Liver (tissue), 9 donors: ENCODE measurements around the gene SH2D4B. TPM values are rescaled to one million over a fixed set of nuclear protein-coding genes. Genes with fewer than 3 reads are reported as not detected.

ENCODE experiments used
- DNase-seq: peaks from one replicate; pipeline ENCODE4 v3.0.0-alpha.2; 2017; ENCODE audit warnings: low spot score
- H3K27ac ChIP-seq, 2 donors: one replicate each; pipeline ENCODE4 v1.7.0; 2013; ENCODE audit warnings: inconsistent platforms in 2 of 2, low read length in 2 of 2, control low read depth in 1 of 2, low read depth in 1 of 2, mild to moderate bottlenecking in 1 of 2
- H3K27me3 ChIP-seq, 4 donors: one replicate each; pipeline versions ENCODE4 v1.6.1 to v1.7.0; 2013; ENCODE audit warnings: low read length in 3 of 4, inconsistent platforms in 1 of 4, mild to moderate bottlenecking in 1 of 4, moderate library complexity in 1 of 4; ENCODE audit not compliant: control insufficient read depth in 4 of 4, insufficient read depth in 4 of 4
- H3K36me3 ChIP-seq, 4 donors: one replicate each; pipeline versions ENCODE4 v1.6.1 to v1.7.0; 2013; ENCODE audit warnings: low read length in 3 of 4, mild to moderate bottlenecking in 3 of 4, low read depth in 1 of 4, moderate library complexity in 1 of 4; ENCODE audit not compliant: control insufficient read depth in 4 of 4, insufficient read depth in 3 of 4
- H3K4me1 ChIP-seq, 4 donors: one replicate each; pipeline versions ENCODE4 v1.6.1 to v1.7.0; 2013; ENCODE audit warnings: low read length in 3 of 4, mild to moderate bottlenecking in 3 of 4, moderate library complexity in 1 of 4; ENCODE audit not compliant: control insufficient read depth in 4 of 4, insufficient read depth in 4 of 4
- H3K4me3 ChIP-seq, 3 donors: one replicate each; pipeline versions ENCODE4 v1.6.1 to v1.7.0; 2013; ENCODE audit warnings: low read length in 3 of 3, control low read depth in 1 of 3, low read depth in 1 of 3, mild to moderate bottlenecking in 1 of 3
- H3K9ac ChIP-seq, 2 donors: one replicate each; pipeline ENCODE4 v1.7.0; 2013; ENCODE audit warnings: low read length in 2 of 2, mild to moderate bottlenecking in 2 of 2, moderate library complexity in 2 of 2, control low read depth in 1 of 2, low read depth in 1 of 2
- H3K9me3 ChIP-seq, 4 donors: one replicate each; pipeline versions ENCODE4 v1.6.1 to v1.7.0; 2013; ENCODE audit warnings: low read length in 3 of 4; ENCODE audit not compliant: control insufficient read depth in 4 of 4
- EGR1 ChIP-seq, 2 donors: IDR thresholded peaks; 2 replicates each; pipeline ENCODE4 v1.6.1; 2016 to 2018; ENCODE audit warnings: antibody characterized with exemption in 2 of 2, low read depth in 2 of 2
- FOXA1 ChIP-seq: IDR thresholded peaks from 2 replicates; pipeline ENCODE4 v1.6.1; 2016; ENCODE audit warnings: antibody characterized with exemption
- FOXA2 ChIP-seq: IDR thresholded peaks from 2 replicates; pipeline ENCODE4 v1.6.1; 2016; ENCODE audit warnings: antibody characterized with exemption
- GABPA ChIP-seq, 2 donors: IDR thresholded peaks in 1 of 2; conservative IDR thresholded peaks in 1 of 2; 2 replicates each; pipeline ENCODE4 v1.6.1; 2016; ENCODE audit warnings: antibody characterized with exemption in 2 of 2, mild to moderate bottlenecking in 1 of 2, moderate library complexity in 1 of 2
- HNF4A ChIP-seq, 2 donors: conservative IDR thresholded peaks; 2 replicates each; pipeline ENCODE4 v1.6.1; 2016; ENCODE audit warnings: antibody characterized with exemption in 2 of 2, mild to moderate bottlenecking in 2 of 2
- HNF4G ChIP-seq: IDR thresholded peaks from 2 replicates; pipeline ENCODE4 v1.6.1; 2016; ENCODE audit warnings: antibody characterized with exemption
- JUND ChIP-seq, 2 donors: IDR thresholded peaks; 2 replicates each; pipeline ENCODE4 v1.6.1; 2016; ENCODE audit warnings: antibody characterized with exemption in 2 of 2
- NR2F2 ChIP-seq: IDR thresholded peaks from 2 replicates; pipeline ENCODE4 v1.6.1; 2016; ENCODE audit warnings: antibody characterized with exemption
- RAD21 ChIP-seq, 2 donors: IDR thresholded peaks; 2 replicates each; pipeline ENCODE4 v1.6.1; 2016; ENCODE audit warnings: antibody characterized with exemption in 2 of 2, mild to moderate bottlenecking in 2 of 2
- RXRA ChIP-seq, 2 donors: IDR thresholded peaks; 2 replicates each; pipeline ENCODE4 v1.6.1; 2017 to 2018; ENCODE audit warnings: antibody characterized with exemption in 2 of 2, mild to moderate bottlenecking in 1 of 2
- SP1 ChIP-seq: IDR thresholded peaks from 2 replicates; pipeline ENCODE4 v1.6.1; 2018; ENCODE audit warnings: antibody characterized with exemption, mild to moderate bottlenecking
- TAF1 ChIP-seq: conservative IDR thresholded peaks from 2 replicates; pipeline ENCODE4 v1.6.1; 2016; ENCODE audit warnings: antibody characterized with exemption, mild to moderate bottlenecking
- YY1 ChIP-seq: IDR thresholded peaks from 2 replicates; pipeline ENCODE4 v1.6.1; 2016; ENCODE audit warnings: antibody characterized with exemption, mild to moderate bottlenecking
- WGBS: extraction: QIAGEN DNeasy Blood & Tissue Kit; methylation state at CpG from one replicate; pipeline ENCODE4 v1.1.7; 2013; 5-methylcytosine and 5-hydroxymethylcytosine counted together
- polyA plus RNA-seq, 2 donors: library from polyadenylated mRNA; stranded (reverse) in 1 of 2; unstranded in 1 of 2; fragments of 200-250 nt in 1 of 2; fragments of >200 nt in 1 of 2; fragmentation: Nextera tagmentation in 1 of 2; extraction: Ambion mirVana in 1 of 2; gene quantifications; one replicate each; pipeline versions ENCODE4 v1.2.1 to v1.2.3, GENCODE V29; 2013 to 2015
- total RNA-seq, 2 donors: library from RNA; depleted of rRNA; stranded (reverse); fragments of >200 nt; gene quantifications; one replicate each; pipeline ENCODE4 v1.2.3, GENCODE V29; 2014
- TF ChIP-seq, protein P1 (sequence below): IDR thresholded peaks from 2 replicates; pipeline ENCODE4 v1.6.1; 2016; ENCODE audit warnings: antibody characterized with exemption
- TF ChIP-seq, protein P2 (sequence below): IDR thresholded peaks from 2 replicates; pipeline ENCODE4 v1.6.1; 2016; ENCODE audit warnings: antibody characterized with exemption
- TF ChIP-seq, protein P3 (sequence below): fragments of 150-350 bp; IDR thresholded peaks from 2 replicates; pipeline ENCODE4 v1.5.1; 2017; ENCODE audit warnings: improper control_type of control experiment, low read depth, low read length; ENCODE audit not compliant: missing input control
- TF ChIP-seq, protein P4 (sequence below): IDR thresholded peaks from 2 replicates; pipeline ENCODE4 v1.6.1; 2016; ENCODE audit warnings: antibody characterized with exemption
- TF ChIP-seq, protein P5 (sequence below): IDR thresholded peaks from 2 replicates; pipeline ENCODE4 v1.6.1; 2016; ENCODE audit warnings: antibody characterized with exemption, mild to moderate bottlenecking
- donor health status: healthy.
- donor health status: healthy.
- donor health status: healthy.
- donor health status: healthy.
- donor health status: healthy.

The SH2D4B gene
- total and polyA plus RNA-seq, 4 donors: 0.19 TPM; not detected in 3

DNA sequence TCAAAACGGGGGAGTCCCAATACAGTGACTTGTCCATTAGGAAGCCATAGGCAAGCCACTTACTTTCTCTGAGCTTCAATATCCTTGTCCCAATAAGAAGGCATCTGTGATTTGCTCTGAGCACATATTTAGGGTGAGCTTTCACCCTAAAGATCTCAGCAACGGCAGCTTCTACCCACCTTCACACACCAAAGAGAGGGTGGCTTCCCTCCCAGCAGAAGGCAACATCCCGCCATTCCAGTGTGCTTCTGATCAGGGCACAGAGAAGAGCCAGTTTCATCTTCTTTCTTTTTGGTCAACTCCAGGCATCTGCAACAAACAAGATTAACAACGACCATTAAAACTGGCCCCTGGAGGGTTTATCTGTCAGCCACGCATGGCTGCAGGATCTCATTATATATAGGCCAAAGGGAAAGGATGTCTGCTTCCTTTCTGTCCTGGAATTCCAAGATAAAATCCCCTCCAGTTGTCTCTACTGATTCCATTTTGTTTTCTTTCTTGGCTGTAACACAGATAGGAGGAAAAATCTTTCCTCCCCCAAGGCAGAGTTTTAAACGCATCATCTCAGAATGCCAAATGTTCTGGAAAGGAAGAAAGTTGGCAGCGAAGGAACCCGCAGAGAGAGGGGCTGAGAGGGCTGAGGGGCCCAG, 491 bp upstream of the SH2D4B start:
- WGBS: 82% methylated on average over 8 of the region's 8 CpGs
- Histone ChIP-seq H3K27me3 (no peaks in the 10 kb centered on the region), H3K27ac (peak overlapping the region in 1 of 2 donors; percentile 47), H3K36me3 (no peaks in the 10 kb centered on the region), H3K4me3 (no peak overlapping the region), H3K9ac (no peak overlapping the region), H3K9me3 (no peaks in the 10 kb centered on the region), H3K4me1 (peaks cover 0 to 10% (median 6%) of the 10 kb centered on the region in 4 donors)
- DNase-seq: peak; percentile 20
- TF ChIP-seq FOXA2: no peak
- TF ChIP-seq JUND (IDR thresholded peaks at IDR 0.05): no peak
- no peak for TF ChIP-seq RXRA (IDR thresholded peaks at IDR 0.05)
- TF ChIP-seq EGR1 (IDR thresholded peaks at IDR 0.05; ENCODE audit: low read depth in 2 of 2): no peak
- no peak for TF ChIP-seq GABPA (IDR thresholded peaks at IDR 0.05 in 1 of 2, conservative IDR thresholded peaks at IDR 0.05 in 1 of 2)
- no peak for TF ChIP-seq YY1
- TF ChIP-seq TAF1: no peak
- TF ChIP-seq NR2F2: no peak
- no peak for TF ChIP-seq HNF4G
- TF ChIP-seq FOXA1: no peak
- TF ChIP-seq SP1: no peak
- TF ChIP-seq, protein P1, sequence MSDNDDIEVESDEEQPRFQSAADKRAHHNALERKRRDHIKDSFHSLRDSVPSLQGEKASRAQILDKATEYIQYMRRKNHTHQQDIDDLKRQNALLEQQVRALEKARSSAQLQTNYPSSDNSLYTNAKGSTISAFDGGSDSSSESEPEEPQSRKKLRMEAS: no peak
- TF ChIP-seq, protein P2, sequence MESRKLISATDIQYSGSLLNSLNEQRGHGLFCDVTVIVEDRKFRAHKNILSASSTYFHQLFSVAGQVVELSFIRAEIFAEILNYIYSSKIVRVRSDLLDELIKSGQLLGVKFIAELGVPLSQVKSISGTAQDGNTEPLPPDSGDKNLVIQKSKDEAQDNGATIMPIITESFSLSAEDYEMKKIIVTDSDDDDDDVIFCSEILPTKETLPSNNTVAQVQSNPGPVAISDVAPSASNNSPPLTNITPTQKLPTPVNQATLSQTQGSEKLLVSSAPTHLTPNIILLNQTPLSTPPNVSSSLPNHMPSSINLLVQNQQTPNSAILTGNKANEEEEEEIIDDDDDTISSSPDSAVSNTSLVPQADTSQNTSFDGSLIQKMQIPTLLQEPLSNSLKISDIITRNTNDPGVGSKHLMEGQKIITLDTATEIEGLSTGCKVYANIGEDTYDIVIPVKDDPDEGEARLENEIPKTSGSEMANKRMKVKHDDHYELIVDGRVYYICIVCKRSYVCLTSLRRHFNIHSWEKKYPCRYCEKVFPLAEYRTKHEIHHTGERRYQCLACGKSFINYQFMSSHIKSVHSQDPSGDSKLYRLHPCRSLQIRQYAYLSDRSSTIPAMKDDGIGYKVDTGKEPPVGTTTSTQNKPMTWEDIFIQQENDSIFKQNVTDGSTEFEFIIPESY: no peak
- TF ChIP-seq HNF4A (conservative IDR thresholded peaks at IDR 0.05): no peak
- no peak for TF ChIP-seq RAD21 (IDR thresholded peaks at IDR 0.05)
- TF ChIP-seq, protein P3, sequence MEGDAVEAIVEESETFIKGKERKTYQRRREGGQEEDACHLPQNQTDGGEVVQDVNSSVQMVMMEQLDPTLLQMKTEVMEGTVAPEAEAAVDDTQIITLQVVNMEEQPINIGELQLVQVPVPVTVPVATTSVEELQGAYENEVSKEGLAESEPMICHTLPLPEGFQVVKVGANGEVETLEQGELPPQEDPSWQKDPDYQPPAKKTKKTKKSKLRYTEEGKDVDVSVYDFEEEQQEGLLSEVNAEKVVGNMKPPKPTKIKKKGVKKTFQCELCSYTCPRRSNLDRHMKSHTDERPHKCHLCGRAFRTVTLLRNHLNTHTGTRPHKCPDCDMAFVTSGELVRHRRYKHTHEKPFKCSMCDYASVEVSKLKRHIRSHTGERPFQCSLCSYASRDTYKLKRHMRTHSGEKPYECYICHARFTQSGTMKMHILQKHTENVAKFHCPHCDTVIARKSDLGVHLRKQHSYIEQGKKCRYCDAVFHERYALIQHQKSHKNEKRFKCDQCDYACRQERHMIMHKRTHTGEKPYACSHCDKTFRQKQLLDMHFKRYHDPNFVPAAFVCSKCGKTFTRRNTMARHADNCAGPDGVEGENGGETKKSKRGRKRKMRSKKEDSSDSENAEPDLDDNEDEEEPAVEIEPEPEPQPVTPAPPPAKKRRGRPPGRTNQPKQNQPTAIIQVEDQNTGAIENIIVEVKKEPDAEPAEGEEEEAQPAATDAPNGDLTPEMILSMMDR: no peak
- TF ChIP-seq, protein P4, sequence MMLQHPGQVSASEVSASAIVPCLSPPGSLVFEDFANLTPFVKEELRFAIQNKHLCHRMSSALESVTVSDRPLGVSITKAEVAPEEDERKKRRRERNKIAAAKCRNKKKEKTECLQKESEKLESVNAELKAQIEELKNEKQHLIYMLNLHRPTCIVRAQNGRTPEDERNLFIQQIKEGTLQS: no peak
- TF ChIP-seq, protein P5, sequence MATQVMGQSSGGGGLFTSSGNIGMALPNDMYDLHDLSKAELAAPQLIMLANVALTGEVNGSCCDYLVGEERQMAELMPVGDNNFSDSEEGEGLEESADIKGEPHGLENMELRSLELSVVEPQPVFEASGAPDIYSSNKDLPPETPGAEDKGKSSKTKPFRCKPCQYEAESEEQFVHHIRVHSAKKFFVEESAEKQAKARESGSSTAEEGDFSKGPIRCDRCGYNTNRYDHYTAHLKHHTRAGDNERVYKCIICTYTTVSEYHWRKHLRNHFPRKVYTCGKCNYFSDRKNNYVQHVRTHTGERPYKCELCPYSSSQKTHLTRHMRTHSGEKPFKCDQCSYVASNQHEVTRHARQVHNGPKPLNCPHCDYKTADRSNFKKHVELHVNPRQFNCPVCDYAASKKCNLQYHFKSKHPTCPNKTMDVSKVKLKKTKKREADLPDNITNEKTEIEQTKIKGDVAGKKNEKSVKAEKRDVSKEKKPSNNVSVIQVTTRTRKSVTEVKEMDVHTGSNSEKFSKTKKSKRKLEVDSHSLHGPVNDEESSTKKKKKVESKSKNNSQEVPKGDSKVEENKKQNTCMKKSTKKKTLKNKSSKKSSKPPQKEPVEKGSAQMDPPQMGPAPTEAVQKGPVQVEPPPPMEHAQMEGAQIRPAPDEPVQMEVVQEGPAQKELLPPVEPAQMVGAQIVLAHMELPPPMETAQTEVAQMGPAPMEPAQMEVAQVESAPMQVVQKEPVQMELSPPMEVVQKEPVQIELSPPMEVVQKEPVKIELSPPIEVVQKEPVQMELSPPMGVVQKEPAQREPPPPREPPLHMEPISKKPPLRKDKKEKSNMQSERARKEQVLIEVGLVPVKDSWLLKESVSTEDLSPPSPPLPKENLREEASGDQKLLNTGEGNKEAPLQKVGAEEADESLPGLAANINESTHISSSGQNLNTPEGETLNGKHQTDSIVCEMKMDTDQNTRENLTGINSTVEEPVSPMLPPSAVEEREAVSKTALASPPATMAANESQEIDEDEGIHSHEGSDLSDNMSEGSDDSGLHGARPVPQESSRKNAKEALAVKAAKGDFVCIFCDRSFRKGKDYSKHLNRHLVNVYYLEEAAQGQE: no peak
